GM12878 (cell line): ENCODE data around the gene MAP3K5. TPM values are rescaled to one million over a fixed set of nuclear protein-coding genes. Genes with fewer than 3 reads are reported as not detected.

Experiments used
- ATAC-seq: fragments of 200-7000 bp; cut with Tn5 transposase; 3 replicates; pipeline ENCODE4 v1.9.1; 2020; ENCODE audit warnings: mild to moderate bottlenecking, moderate library complexity
- BruUV-seq: library from RNA; stranded (reverse); fragments of 400-500 nt; replicated peaks from 2 replicates; lab custom pipeline; 2021; lab: Mats Ljungman, UMichigan
- CTCF ChIA-PET: fragments of 300-600 bp; sonication (Branson Sonifier 250); formaldehyde crosslinking; extraction: SDS; loops from one replicate; lab custom pipeline; 2021; ENCODE audit warnings: inconsistent platforms; lab: Yijun Ruan, JAX
- POLR2A ChIA-PET: fragments of 350-600 bp; formaldehyde crosslinking; extraction: SDS; loops from one replicate; lab custom pipeline; 2021; ENCODE audit warnings: inconsistent platforms; lab: Charles Lee
- RAD21 ChIA-PET: fragments of 300-600 bp; sonication (Branson Sonifier 250); formaldehyde crosslinking; loops from one replicate; lab custom pipeline; 2023; ENCODE audit warnings: antibody characterized with exemption; ENCODE audit not compliant: unreplicated experiment; lab: Charles Lee
- SMC1A ChIA-PET: fragments of 300-600 bp; sonication (Branson Sonifier 250); formaldehyde crosslinking; loops from one replicate; lab custom pipeline; 2023; ENCODE audit not compliant: unreplicated experiment, uncharacterized antibody; lab: Charles Lee
- DNase-seq: peaks from one replicate; pipeline ENCODE4 v3.0.0-alpha.2; 2011; ENCODE audit warnings: low read depth, low spot score
- FAIRE-seq: peaks from 3 replicates; lab custom pipeline; 2011; peaks lifted over from hg19 to GRCh38; lab: Jason Lieb, UNC
- H2AFZ ChIP-seq: 2 replicates; pipeline ENCODE4 v1.6.0; 2011; ENCODE audit warnings: low read depth, low read length, control low read depth; ENCODE audit not compliant: control insufficient read depth
- H3K27ac ChIP-seq: 2 replicates; pipeline ENCODE4 v1.5.1; 2011; ENCODE audit warnings: control low read depth; ENCODE audit not compliant: control insufficient read depth, insufficient read depth
- H3K27me3 ChIP-seq, 2 experiments: replicated peaks in 1 of 2; 2 replicates each; pipeline versions ENCODE4 v1.6.0 to v1.6.1; 2011; ENCODE audit warnings: low read length in 1 of 2; ENCODE audit not compliant: control insufficient read depth in 2 of 2, insufficient read depth in 2 of 2
- H3K36me3 ChIP-seq, 2 experiments: 2 replicates each; pipeline ENCODE4 v1.5.1; 2011; ENCODE audit warnings: low read length in 1 of 2; ENCODE audit not compliant: control insufficient read depth in 2 of 2, insufficient read depth in 2 of 2
- H3K4me1 ChIP-seq: 2 replicates; pipeline ENCODE4 v1.6.1; 2011; ENCODE audit warnings: mild to moderate bottlenecking, low read length, moderate library complexity, mixed read lengths; ENCODE audit not compliant: control insufficient read depth, insufficient read depth
- H3K4me2 ChIP-seq: 2 replicates; pipeline ENCODE4 v1.6.0; 2011; ENCODE audit warnings: control low read depth; ENCODE audit not compliant: control insufficient read depth, insufficient read depth
- H3K4me3 ChIP-seq: fragments of 200-600 bp; sonication (generic); 2 replicates; pipeline ENCODE4 v1.5.1; 2016
- H3K79me2 ChIP-seq: 2 replicates; pipeline ENCODE4 v1.6.0; 2011; ENCODE audit warnings: low read length; ENCODE audit not compliant: control insufficient read depth, insufficient read depth
- H3K9ac ChIP-seq: 2 replicates; pipeline ENCODE4 v1.8.0; 2011; ENCODE audit warnings: low read length, control low read depth, mixed read lengths; ENCODE audit not compliant: control insufficient read depth, insufficient read depth
- H3K9me3 ChIP-seq: replicated peaks from 3 replicates; pipeline ENCODE4 v1.5.1; 2011; ENCODE audit warnings: mild to moderate bottlenecking, low read length; ENCODE audit not compliant: control insufficient read depth, insufficient read depth
- H4K20me1 ChIP-seq: 2 replicates; pipeline ENCODE4 v1.6.0; 2011; ENCODE audit not compliant: control insufficient read depth, insufficient read depth
- ETV6 ChIP-seq, 2 experiments: fragments of 450-650 bp in 1 of 2; IDR thresholded peaks in 1 of 2; conservative IDR thresholded peaks in 1 of 2; 2 replicates each; pipeline ENCODE4 v1.6.1; 2014; ENCODE audit warnings: antibody characterized with exemption in 1 of 2, borderline replicate concordance in 1 of 2, low read depth in 1 of 2, mild to moderate bottlenecking in 1 of 2, moderate library complexity in 1 of 2
- PAX5 ChIP-seq: IDR thresholded peaks from 2 replicates; pipeline ENCODE4 v1.6.1; 2011; ENCODE audit warnings: low read depth, low read length, borderline replicate concordance
- POLR2AphosphoS2 ChIP-seq: IDR thresholded peaks from 2 replicates; pipeline ENCODE4 v1.6.1; 2011; ENCODE audit warnings: low read depth, mild to moderate bottlenecking, low read length, improper control_type of control experiment, moderate library complexity
- POLR2AphosphoS5 ChIP-seq: IDR thresholded peaks from 2 replicates; pipeline ENCODE4 v1.6.1; 2011; ENCODE audit warnings: mild to moderate bottlenecking, low read length, inconsistent platforms
- SMAD5 ChIP-seq: IDR thresholded peaks from 2 replicates; pipeline ENCODE4 v1.6.1; 2016; ENCODE audit warnings: antibody characterized with exemption, low read depth
- ZBTB40 ChIP-seq: fragments of 450-650 bp; IDR thresholded peaks from 2 replicates; pipeline ENCODE4 v1.6.1; 2016; ENCODE audit warnings: mild to moderate bottlenecking, moderate library complexity, borderline replicate concordance
- WGBS: methylation state at CpG from one replicate; pipeline ENCODE4 v1.1.6; 2016; ENCODE audit warnings: low lambda C conversion rate; ENCODE audit not compliant: insufficient replicate concordance, insufficient coverage; ENCODE audit errors: missing lambda C conversion rate; 5-methylcytosine and 5-hydroxymethylcytosine counted together
- in situ Hi-C: fragments of 300-500 bp; cut with MboI; formaldehyde crosslinking; loops from 9 replicates; pipeline ENCODE4 v1.14.3; 2018; ENCODE audit warnings: mixed read lengths
- intact Hi-C: fragments of 100-400 bp; cut with micrococcal nuclease; formaldehyde crosslinking; loops from one replicate; pipeline ENCODE4 v1.14.2; 2022; ENCODE audit not compliant: unreplicated experiment
- polyA plus RNA-seq, 11 experiments: library from polyadenylated mRNA; depleted of rRNA in 4 of 11; unstranded in 6 of 11; stranded (reverse) in 5 of 11; fragments of >200 nt; fragmentation: Nextera tagmentation in 4 of 11; fragmentation: Illumina TruSeq in 1 of 11; extraction: Ambion mirVana in 4 of 11; extraction: Trizol in 1 of 11; gene quantifications; 1 replicate in 1 of 11; 2 replicates in 10 of 11; pipeline versions ENCODE4 v1.2.1 to v1.2.3, GENCODE V29; 2011 to 2016; ENCODE audit warnings: inconsistent platforms in 2 of 11, missing spikeins in 2 of 11, low read depth in 1 of 11
- total RNA-seq, 4 experiments: library from RNA; depleted of rRNA in 3 of 4; stranded (reverse); fragments of >200 nt in 3 of 4; fragmentation: Illumina TruSeq in 1 of 4; extraction: Trizol in 1 of 4; gene quantifications; 2 replicates each; pipeline versions ENCODE4 v1.2.1 to v1.2.3, GENCODE V29; 2013 to 2021

The MAP3K5 gene
- total and polyA plus RNA-seq, 10 of the 15 experiments (the other 5 are each of a cell fraction or from before 2014, with no cell fraction given) = 5.4 to 34.3 (median 26.4) TPM

- POLR2A ChIA-PET = interaction anchor here (0.6 to 1.2 kb wide), 3 partner anchors 9 to 1042 kb away, joined by 3 to 5 read pairs (median 5); no protein-coding TSS in a partner anchor
- Histone ChIP-seq H2AFZ (no peak overlapping the region), H3K9me3 (no peaks in the 10 kb centered on the region)
Observed at GRCh38 chr6:136754820-136755219, 37.5 kb downstream of the MAP3K5 start.

More at GRCh38 chr6:136754820-136755219, 37.5 kb downstream of the MAP3K5 start:
- H4K20me1 ChIP-seq = no peaks in the 10 kb centered on the region
- RAD21 ChIA-PET = interaction anchor here (0.9 to 1.7 kb wide), 6 partner anchors 9 to 40 kb away, joined by 3 to 5 read pairs (median 4); partner anchors contain the start of gene MAP3K5
- peaks cover 95% of the 10 kb centered on the region for H3K79me2 ChIP-seq
- WGBS = 88% methylated on average over 7 of the region's 7 CpGs
- BruUV-seq = no TSS peak
- H3K27me3 ChIP-seq = no peaks in the 10 kb centered on the region
- no peak overlapping the region for H3K9ac ChIP-seq
- H3K27ac ChIP-seq = no peak overlapping the region
- FAIRE-seq (no peak), DNase-seq (no peak), ATAC-seq (no peak)
- TF ChIP-seq ZBTB40 (no peak), POLR2AphosphoS2 (no peak), ETV6 (conservative IDR thresholded peaks at IDR 0.05 in 1 of 2, IDR thresholded peaks at IDR 0.05 in 1 of 2; ENCODE audit: borderline replicate concordance in 1 of 2, low read depth in 1 of 2) (no peak), PAX5 (no peak), POLR2AphosphoS5 (0 out of 2 replicates have a peak, but pooled peaks have one; percentile 27), SMAD5 (no peak)
- SMC1A ChIA-PET = interaction anchor here (0.9 to 6.7 kb wide), 9 partner anchors 8 to 47 kb away, joined by 3 to 90 read pairs (median 5); no protein-coding TSS in a partner anchor
- intact Hi-C loops = no loop called here
- no peak overlapping the region for H3K4me3 ChIP-seq
- no peak overlapping the region for H3K4me2 ChIP-seq
- in situ Hi-C loops = no loop called here
- H3K36me3 ChIP-seq = peaks cover 4 to 14% of the 10 kb centered on the region in 2 experiments; a peak in 3 of 4 replicates
- CTCF ChIA-PET = interaction anchor here (0.7 to 2.2 kb wide), 5 partner anchors 10 to 1693 kb away, joined by 3 to 7 read pairs (median 4); no protein-coding TSS in a partner anchor
- peaks cover 51% of the 10 kb centered on the region for H3K4me1 ChIP-seq
